ENCODE measurements around the gene RHEX.
A peak's percentile ranks its signal among the peaks of the same experiment; 100 is the strongest.

Gene RHEX

DNA sequence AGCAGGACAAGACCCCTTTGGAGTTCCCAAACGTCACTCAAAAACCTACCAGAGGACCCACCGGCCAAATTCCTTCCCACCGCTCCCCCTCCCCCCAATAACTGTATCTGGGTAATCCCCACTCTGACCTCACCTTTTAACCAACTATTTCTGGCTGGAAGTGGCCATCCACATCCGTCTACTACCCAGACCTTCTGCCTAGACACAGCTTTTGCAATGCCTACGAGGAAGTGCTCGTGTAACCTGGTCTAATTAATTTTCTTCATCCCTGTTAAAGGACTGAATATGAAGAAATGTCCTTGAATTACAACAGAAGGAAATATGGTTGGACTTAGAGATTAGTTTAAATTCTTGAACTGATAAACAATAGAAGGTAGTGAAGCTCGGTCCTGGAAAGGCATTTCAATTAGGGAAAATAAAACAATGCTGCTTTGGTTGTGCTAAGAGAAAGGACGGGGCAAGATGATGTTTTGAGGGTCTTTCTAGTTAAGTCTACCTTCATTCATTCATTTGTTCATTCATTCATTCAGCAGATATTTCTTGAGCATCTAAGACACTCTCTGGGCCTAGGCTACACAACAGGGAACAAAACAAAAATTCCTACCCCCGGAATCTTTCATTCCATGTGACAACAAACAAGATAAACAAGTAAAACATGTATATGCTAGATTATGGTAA, 45.4 kb downstream of the RHEX start:
- no peak for DNase-seq

- DNase-seq = no peak
Measured at GRCh38 chr1:206100226-206100815, 47.3 kb downstream of the RHEX start.

DNA sequence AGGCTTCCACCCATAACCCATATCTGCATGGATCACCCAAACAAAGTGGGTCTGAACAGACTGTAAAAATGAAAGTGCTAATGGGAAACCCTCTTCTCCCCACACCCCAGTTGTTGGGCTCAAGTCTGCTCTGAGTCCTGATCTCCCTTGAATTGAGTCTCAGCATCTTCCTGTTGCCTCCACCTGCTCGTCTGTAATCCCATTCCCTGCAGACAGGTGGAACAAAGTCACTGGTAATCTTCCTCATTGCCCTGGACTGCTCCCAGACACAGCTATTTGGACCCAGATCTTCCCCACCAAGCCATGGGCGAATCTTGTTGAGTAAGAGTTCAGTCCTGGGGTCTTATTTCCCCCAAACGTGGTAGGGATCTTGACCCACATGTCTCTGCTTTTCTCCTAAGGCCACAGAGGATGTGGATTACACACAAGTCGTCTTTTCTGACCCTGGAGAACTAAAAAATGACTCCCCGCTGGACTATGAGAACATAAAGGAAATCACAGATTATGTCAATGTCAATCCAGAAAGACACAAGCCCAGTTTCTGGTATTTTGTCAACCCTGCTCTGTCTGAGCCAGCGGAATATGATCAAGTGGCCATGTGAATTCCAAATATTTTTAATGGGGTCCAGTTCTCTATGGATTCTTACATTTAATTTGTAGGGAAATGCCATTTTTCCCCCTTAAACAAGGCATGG, 48.5 kb downstream of the RHEX start:
- no peak for DNase-seq

- DNase-seq = no peak
Measured at GRCh38 chr1:206102292-206102936, 49.4 kb downstream of the RHEX start.

GRCh38 chr1:206103979-206104378, 51.0 kb downstream of the RHEX start:
- DNase-seq = no peak

DNA sequence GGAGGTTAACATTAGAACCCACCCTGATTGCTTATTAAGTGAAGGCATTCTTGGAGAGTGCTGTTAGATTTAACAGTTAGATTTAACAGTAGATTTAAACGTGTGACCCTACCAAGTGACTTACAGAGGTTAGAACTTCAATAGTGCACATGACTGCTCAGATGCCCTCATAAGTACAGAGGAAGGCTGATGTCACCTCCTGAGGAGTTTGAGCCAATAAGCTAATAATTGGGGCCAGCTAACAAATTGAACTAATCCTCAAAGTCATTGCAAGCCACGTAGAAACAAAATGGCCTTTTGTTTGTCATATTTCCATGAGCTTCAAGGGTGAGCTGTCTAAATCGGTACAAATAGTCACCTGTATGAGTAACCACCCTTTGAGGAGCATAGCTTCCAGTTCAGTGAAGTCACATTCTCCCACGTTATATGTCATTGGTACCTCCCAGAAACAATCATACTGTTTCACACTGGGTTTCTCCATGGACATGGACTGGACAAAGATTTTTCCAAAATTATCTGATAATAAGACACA, 52.6 kb downstream of the RHEX start:
- no peak for DNase-seq

DNA sequence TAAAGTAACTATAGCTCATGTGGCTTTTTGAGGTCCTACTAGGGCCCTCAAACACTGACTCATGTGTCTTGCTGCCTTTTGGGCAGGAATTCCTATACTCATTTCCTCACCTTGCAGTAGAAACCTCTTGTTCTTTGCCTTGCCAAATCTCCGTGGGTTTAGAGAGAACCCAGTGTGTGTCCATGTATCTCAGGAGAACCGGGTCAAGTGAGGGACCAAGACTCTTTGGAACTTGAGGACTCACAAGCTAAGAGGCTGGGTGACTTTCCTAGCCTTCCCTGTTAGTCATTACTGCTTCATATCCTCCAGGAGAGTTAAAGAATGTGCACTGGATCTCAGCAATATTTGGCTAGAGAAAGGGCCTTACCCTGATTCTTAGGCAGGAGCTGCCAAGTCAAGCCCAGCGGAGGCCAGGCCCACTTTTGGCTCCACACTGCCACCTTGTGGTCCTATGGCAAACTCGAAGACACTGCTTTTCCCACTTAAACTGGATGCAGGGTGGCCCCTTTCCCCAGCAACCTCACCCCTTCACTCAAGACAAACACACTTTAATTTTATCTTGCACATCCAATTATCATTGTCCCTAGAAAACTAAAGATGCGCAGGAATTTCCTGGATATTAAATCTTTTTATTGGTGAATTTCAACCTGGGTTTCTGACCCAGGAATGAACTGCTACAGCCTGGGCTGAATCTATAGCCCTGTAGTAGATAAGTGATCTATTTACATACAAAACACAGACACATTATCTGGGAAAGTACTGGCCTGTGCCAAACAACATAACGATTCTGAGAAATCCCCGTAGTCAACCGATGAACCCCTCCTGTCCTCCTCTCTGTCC, 53.6 kb downstream of the RHEX start:
- DNase-seq = peak; percentile 53 to 61

DNA sequence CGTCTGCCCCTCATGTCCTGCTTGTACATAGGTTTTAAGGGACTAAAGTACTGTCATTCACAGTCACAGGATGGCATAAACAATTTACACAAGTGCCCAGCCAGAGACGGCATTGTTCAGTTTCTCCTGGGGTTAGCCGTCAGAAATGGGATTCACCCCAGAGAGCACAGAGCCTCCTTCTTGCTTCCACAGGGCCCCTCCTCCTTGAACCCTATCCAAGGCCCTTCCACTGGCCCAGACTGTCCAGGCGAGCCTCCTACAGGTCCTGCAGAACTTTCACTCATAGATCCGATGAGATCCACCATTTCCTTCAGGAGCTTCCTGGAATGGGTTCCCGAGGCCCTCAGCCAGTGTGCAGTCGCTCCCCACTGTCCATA, 54.2 kb downstream of the RHEX start:
- DNase-seq = no peak

DNA sequence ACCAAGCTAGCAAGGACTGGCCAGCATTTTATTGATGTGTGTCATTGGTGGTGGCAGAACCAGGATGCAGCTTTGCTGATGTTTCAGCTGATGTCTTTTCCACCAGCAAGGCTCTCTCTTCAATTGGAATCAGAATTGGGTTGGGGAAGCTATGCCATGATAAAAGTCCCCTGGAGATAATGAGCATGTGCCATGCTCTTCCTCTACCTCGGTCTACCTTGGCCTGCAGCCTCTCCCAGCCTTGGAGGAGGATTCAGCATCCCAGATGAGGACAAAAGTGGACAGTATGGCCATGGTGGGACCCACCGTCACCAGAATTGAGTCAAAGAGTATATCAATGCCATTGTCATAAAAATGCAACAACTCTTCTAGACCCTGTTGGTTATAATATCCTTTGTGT, 55.7 kb downstream of the RHEX start:
- no peak for DNase-seq

DNA sequence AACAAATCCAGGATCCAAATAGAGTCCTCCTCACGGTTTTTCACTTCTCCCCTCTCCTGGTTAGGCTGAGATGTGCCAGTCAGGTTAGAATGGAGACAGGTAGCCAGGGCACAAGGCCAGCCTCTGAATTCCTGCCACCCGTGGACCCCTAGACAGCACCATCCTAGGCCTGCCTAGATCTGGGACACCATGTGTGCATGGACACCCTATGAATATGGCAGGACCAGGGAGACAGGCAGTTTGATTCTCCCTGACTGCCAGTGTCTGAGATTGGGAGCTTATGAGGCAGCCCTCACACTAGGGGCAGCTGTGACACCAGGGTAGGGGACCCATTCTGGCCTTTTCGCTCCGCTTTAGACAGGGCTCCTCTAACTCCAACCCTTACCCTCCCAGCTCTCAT, 56.7 kb downstream of the RHEX start:
- no peak for DNase-seq

DNA sequence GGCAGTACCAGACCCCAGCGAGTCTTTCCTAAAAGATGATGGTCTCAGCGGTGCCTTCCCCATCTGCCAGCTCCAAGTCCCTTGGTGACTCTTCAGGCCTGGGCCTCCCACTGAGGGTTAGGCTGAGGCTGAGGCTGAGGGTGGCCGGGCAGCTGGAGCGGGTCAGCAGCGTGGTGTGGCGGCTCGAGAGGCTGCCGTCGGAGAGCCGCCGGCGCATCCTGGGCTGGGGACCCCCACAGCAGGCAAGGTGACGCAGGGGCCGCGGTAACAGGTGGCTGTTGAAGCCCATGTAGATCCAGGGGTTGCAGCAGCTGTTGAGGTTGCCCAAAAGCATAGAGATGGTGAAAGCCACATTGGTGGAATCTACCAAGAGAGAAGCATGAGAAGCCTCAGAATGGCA, 57.2 kb downstream of the RHEX start:
- DNase-seq = no peak

GRCh38 chr1:206110820-206111219, 57.8 kb downstream of the RHEX start:
- DNase-seq = no peak

GRCh38 chr1:206111271-206111927, 58.4 kb downstream of the RHEX start:
- DNase-seq = no peak

- DNase-seq = peak in 1 of 2 experiments; percentile 2
Measured at GRCh38 chr1:206112600-206113301, 59.8 kb downstream of the RHEX start.

- no peak for DNase-seq
Measured at GRCh38 chr1:206114692-206115640, 62.0 kb downstream of the RHEX start.

- DNase-seq = no peak
Measured at GRCh38 chr1:206115791-206116190, 62.8 kb downstream of the RHEX start.

DNA sequence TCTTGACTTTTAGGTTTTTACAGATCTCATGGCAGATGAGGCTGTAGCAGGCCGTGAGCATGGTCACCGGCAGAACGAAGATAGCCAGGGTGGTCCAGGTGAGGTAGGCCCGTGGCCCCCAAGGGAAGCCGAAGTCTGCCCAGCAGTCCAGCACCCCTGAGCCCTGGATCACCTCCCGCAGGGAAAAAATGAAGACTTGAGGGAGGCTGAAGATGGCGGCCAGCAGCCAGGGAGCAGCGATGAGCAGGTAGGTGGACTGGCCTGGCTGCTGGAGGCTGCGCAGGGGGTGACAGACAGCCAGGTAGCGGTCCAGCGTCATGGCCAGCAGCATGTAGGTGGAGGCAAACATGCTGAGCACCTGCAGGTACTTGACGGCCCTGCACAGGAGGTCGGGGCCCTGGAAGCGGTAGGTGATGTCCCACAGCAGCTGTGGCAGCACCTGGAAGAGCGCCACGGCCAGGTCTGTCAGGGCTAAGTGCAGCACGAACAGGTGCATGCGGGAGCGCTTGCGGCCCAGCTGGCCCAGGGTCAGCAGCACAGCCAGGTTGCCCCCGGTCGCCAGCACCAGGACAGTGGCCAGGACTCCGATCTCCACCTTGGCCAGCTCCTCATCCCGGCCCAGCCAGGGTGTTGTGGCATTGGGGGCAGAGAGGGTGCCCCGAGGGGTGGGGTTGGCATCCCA, 63.4 kb downstream of the RHEX start:
- DNase-seq = no peak

DNA sequence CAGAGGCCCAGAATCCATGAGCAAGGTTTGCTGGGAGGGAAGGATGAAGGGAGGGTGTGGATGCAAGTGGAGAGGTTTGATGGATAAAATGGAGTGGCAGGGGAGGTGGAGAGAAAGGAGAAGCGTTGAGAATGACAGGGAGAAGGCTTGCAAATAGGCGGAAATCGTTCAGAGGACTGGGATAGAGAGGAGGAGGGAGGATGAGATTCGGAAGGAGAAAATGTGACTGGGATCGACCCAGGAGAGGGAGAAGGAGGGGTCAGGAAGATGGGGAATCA, 63.8 kb downstream of the RHEX start:
- DNase-seq = no peak

- no peak for DNase-seq
Measured at GRCh38 chr1:206117151-206117948, 64.4 kb downstream of the RHEX start, which contains the start of gene AVPR1B. Gene AVPR1B (minus strand): TSS chr1:206117388. CDS start chr1:206116890, 498 bp downstream.

All from SHP77 (cell line).